HFFc6 (cell line): ENCODE data around the gene HTR1E. TPM values are rescaled to one million over a fixed set of nuclear protein-coding genes. Genes with fewer than 3 reads are reported as not detected.
"Not testable (repeated sequence)": the region's sequence is repeated elsewhere in the genome, so short reads cannot be mapped to it uniquely, and the experiment has no call there.

Source experiments
- DNase-seq: peaks from one replicate; pipeline ENCODE4 v3.0.0-alpha.2; 2018
- H3K27ac Mint-ChIP-seq: 2 replicates; pipeline ENCODE4 v1.8.0; 2020; ENCODE audit warnings: mild to moderate bottlenecking, mixed read lengths
- H3K27me3 Mint-ChIP-seq: 2 replicates; pipeline ENCODE4 v1.8.0; 2021; ENCODE audit warnings: mild to moderate bottlenecking, moderate library complexity, mixed read lengths; ENCODE audit not compliant: insufficient read depth
- H3K36me3 Mint-ChIP-seq: 2 replicates; pipeline ENCODE4 v1.8.0; 2021; ENCODE audit warnings: low read depth, mixed read lengths
- H3K4me1 Mint-ChIP-seq: 2 replicates; pipeline ENCODE4 v1.8.0; 2020; ENCODE audit warnings: low read depth, mixed read lengths
- H3K4me3 Mint-ChIP-seq: 2 replicates; pipeline ENCODE4 v1.8.0; 2020; ENCODE audit warnings: mild to moderate bottlenecking, moderate library complexity, mixed read lengths
- H3K9me3 Mint-ChIP-seq: 2 replicates; pipeline ENCODE4 v1.8.0; 2020; ENCODE audit warnings: mild to moderate bottlenecking, mixed read lengths
- long read RNA-seq: library from polyadenylated mRNA; unstranded; transcript quantifications from one replicate; pipeline ENCODE4 v2.0.0, GENCODE V29; 2019
- total RNA-seq, 6 experiments: library from RNA; stranded (reverse); fragmentation: NEBNext Ultra II Directional; extraction: Animal tissue kit (Norgen Biotek cat#: 25700); gene quantifications; 2 replicates in 1 of 6; 3 replicates in 5 of 6; pipeline ENCODE4 v1.2.3, GENCODE V29; 2021
- TF ChIP-seq, protein P1 (sequence below): fragments of 200-600 bp; sonication (generic); IDR thresholded peaks from 2 replicates; pipeline ENCODE4 v1.5.0; 2021; ENCODE audit warnings: antibody characterized with exemption, mild to moderate bottlenecking

Gene HTR1E, protein sequence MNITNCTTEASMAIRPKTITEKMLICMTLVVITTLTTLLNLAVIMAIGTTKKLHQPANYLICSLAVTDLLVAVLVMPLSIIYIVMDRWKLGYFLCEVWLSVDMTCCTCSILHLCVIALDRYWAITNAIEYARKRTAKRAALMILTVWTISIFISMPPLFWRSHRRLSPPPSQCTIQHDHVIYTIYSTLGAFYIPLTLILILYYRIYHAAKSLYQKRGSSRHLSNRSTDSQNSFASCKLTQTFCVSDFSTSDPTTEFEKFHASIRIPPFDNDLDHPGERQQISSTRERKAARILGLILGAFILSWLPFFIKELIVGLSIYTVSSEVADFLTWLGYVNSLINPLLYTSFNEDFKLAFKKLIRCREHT
- total RNA-seq: not detected
- long read RNA-seq: 0 reads

DNA sequence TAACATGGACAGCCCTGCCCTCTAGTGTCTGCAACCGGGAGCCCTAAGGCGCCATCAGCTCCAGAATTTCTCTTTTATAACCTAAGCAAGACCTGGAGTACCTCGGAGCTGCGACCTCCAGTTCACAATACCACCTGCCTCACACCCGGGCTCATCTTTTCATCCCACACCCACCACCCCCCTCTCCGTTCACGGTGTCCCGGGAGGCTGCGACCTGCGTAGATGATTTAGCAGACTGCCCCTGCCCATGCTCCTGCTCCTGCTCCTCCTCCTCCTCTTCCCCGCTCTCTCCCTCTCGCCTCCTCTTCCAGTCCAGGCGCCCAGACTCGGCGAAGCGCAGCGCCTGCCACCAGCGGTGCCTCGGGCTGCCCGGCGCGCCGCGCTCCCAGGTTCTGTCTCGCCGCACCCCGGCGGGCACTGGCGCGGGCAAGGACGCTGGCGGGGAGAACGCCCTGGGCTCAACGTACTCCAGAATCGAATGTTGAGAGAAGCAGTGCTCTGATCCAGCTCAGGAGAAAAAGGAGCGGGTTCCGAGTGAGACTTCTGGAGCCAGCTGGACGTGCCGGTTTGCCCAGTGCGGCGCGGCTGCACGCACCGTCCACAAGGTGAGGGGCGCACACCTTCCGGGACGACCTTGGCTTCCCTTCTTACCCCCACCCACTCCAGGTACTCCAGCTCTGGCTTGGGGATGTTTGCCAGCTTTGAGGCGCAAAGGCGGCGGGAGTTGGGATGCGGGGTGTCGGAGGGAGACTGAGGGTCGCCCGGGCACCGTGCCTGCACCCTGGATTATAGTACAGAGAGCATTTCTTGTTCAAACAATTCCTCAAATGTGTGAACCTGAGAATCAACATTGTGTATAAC, at the start of gene HTR1E:
HTR1E (plus strand) TSS at position 310 of the 861 bp plus-strand sequence. CDS start 77,807 bp downstream, outside the sequence.
- no peaks in the 10 kb centered on the region for H3K4me1 Mint-ChIP-seq
- 0 out of 2 replicates have a peak, but pooled peaks cover 3% of the 10 kb centered on the region for H3K27me3 Mint-ChIP-seq
- no peak within 1 kb of the TSS; the same call in 1 of the 2 replicates for H3K4me3 Mint-ChIP-seq
- no peaks in the 10 kb centered on the region for H3K36me3 Mint-ChIP-seq
- no peak for DNase-seq
- no peak within 1 kb of the TSS for H3K27ac Mint-ChIP-seq
- H3K9me3 Mint-ChIP-seq: no peaks in the 10 kb centered on the region
- TF ChIP-seq, protein P1, sequence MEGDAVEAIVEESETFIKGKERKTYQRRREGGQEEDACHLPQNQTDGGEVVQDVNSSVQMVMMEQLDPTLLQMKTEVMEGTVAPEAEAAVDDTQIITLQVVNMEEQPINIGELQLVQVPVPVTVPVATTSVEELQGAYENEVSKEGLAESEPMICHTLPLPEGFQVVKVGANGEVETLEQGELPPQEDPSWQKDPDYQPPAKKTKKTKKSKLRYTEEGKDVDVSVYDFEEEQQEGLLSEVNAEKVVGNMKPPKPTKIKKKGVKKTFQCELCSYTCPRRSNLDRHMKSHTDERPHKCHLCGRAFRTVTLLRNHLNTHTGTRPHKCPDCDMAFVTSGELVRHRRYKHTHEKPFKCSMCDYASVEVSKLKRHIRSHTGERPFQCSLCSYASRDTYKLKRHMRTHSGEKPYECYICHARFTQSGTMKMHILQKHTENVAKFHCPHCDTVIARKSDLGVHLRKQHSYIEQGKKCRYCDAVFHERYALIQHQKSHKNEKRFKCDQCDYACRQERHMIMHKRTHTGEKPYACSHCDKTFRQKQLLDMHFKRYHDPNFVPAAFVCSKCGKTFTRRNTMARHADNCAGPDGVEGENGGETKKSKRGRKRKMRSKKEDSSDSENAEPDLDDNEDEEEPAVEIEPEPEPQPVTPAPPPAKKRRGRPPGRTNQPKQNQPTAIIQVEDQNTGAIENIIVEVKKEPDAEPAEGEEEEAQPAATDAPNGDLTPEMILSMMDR: peak; percentile 61

DNA sequence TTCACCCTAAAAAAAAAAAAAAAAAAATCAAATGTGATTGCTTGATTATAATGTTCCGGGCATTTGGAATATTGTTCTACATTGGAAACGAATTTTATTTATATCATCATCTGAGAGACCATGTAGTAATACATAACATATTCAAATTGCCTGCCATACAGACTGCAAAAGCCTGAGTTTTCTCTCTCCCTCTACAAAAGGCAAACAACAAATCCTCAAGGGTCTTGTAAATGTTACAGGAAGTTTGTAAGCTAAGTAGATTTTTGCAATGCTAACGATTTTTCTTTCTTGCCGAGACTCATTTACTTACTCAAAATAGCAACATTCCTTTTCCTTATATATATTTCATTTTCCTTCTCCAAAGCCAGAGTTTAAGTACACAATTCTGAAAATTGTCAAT, 49.0 kb upstream of the HTR1E start:
- H3K27me3 Mint-ChIP-seq: no peaks in the 10 kb centered on the region
- no peak for DNase-seq
- peaks cover 44% of the 10 kb centered on the region for H3K9me3 Mint-ChIP-seq
- no peak overlapping the region for H3K27ac Mint-ChIP-seq
- no peaks in the 10 kb centered on the region for H3K4me1 Mint-ChIP-seq
- H3K36me3 Mint-ChIP-seq: no peaks in the 10 kb centered on the region
- H3K4me3 Mint-ChIP-seq: no peak overlapping the region
- TF ChIP-seq, protein P1: no peak

DNA sequence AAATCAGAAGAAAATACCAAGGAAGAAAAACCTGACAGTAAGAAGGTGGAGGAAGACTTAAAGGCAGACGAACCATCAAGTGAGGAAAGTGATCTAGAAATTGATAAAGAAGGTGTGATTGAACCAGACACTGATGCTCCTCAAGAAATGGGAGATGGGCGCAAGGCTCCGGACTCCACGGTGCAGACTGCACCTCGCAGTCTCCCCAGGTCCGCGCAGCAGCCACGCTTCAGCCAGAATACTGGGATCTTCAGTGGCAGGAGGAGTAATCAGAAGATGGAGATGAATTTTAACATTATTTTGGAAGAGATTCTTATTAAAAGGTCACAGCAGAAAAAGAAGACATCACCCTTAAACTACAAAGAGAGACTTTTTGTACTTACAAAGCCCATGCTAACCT, 40.1 kb upstream of the HTR1E start:
- not testable (repeated sequence) for H3K4me3 Mint-ChIP-seq, H3K27ac Mint-ChIP-seq, H3K27me3 Mint-ChIP-seq, H3K4me1 Mint-ChIP-seq, DNase-seq
- H3K36me3 Mint-ChIP-seq: peaks cover 11% of the 10 kb centered on the region; the same call in 1 of the 2 replicates
- H3K9me3 Mint-ChIP-seq: peaks cover 42% of the 10 kb centered on the region

DNA sequence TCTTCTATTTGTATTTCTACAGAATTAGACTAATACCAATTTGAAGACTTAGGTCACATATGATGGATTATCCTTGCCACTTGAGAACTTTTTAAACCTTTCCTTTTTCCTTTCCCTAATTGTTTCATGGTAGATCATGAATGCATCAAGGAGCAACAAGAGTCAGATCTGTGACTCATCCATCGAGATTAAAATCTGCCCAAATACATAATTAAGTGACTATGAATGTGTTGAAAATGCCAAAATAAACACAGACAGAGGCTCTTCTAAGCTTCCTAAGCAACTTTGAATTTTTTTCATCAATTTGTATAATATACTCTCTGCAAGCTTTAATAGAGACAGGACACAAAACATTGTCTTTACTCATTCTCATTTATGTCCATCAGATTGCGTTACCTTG, 23.5 kb upstream of the HTR1E start:
- TF ChIP-seq, protein P1: no peak

DNA sequence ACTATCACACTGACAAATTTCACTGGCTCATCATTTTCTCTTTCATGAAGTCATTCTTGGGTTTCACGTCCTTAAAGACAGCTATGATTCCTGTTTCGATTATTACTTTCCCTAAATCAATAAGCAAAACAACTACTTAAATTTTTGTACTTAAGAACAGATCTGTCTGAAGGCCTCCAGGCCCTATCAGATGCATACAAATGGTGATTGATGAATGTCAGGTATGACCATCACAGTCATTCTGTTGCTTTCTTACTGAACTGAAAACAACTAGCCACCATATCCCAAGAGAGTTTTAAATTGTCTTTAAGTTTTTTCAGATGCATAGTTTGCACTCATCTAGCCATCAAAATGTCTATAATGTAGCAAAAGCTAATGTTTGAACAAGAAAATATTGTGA, 20.9 kb upstream of the HTR1E start:
- no peaks in the 10 kb centered on the region for H3K4me1 Mint-ChIP-seq
- TF ChIP-seq, protein P1: no peak
- H3K4me3 Mint-ChIP-seq: no peak overlapping the region
- DNase-seq: no peak
- no peaks in the 10 kb centered on the region for H3K36me3 Mint-ChIP-seq
- H3K27me3 Mint-ChIP-seq: no peaks in the 10 kb centered on the region
- peaks cover 25% of the 10 kb centered on the region for H3K9me3 Mint-ChIP-seq
- H3K27ac Mint-ChIP-seq: no peak overlapping the region

More for the DNA sequence above, 23.5 kb upstream of the HTR1E start:
- peaks cover 28% of the 10 kb centered on the region for H3K9me3 Mint-ChIP-seq
- H3K27ac Mint-ChIP-seq: no peak overlapping the region
- no peaks in the 10 kb centered on the region for H3K36me3 Mint-ChIP-seq
- H3K4me3 Mint-ChIP-seq: no peak overlapping the region
- H3K27me3 Mint-ChIP-seq: no peaks in the 10 kb centered on the region
- H3K4me1 Mint-ChIP-seq: no peaks in the 10 kb centered on the region
- DNase-seq: no peak

DNA sequence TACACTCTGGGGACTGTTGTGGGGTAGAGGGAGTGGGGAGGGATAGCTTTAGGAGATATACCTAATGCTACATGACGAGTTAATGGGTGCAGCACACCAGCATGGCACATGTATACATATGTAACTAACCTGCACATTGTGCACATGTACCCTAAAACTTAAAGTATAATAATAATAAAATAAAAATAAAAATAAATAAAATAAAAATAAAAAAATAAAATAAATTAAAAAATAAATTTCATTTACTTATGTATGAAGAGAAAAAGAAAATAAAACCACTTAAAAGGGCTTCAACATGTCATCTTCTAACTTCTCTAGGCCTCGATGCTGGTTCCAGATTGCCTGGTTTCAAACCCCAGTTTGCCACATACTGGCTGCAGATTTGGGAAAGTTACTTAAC, 10.2 kb upstream of the HTR1E start:
- not testable (repeated sequence) for H3K27me3 Mint-ChIP-seq, H3K4me3 Mint-ChIP-seq, DNase-seq, H3K4me1 Mint-ChIP-seq, H3K27ac Mint-ChIP-seq, H3K36me3 Mint-ChIP-seq
- H3K9me3 Mint-ChIP-seq: peaks cover 13% of the 10 kb centered on the region; the same call in 1 of the 2 replicates

DNA sequence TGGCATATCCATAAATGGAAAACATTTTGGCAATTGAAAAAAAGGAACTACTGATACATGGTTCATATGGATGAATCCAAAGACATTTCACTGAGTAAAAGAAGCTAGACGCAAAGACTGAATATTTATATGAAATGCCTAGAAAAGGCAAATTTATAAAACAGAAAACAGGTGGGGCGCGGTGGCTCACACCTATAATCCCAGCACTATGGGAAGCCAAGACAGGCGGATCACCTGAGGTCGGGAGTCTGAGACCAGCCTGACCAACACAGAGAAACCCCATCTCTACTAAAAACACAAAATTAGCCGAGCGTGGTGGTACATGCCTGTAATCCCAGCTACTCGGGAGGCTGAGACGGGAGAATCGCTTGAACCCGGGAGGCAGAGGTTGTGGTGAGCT, 9.5 kb upstream of the HTR1E start:
- not testable (repeated sequence) for H3K36me3 Mint-ChIP-seq, H3K27me3 Mint-ChIP-seq, H3K4me3 Mint-ChIP-seq, H3K27ac Mint-ChIP-seq, H3K9me3 Mint-ChIP-seq, H3K4me1 Mint-ChIP-seq, DNase-seq
